G401.6 (cell line): Measurements from ENCODE around the gene BSG.

Experiments used
- FAIRE-seq: peaks from 2 replicates; lab custom pipeline; 2012; peaks lifted over from hg19 to GRCh38; lab: Jason Lieb, UNC

BSG gene

GRCh38 chr19:572140-572742 is at the start of gene BSG:
Gene BSG (plus strand): TSS chr19:572596. CDS start chr19:572635, 39 bp downstream.
- no peak for FAIRE-seq

GRCh38 chr19:522726-523125 is 49.7 kb upstream of the BSG start:
- FAIRE-seq: no peak

GRCh38 chr19:524062-524674 is 48.2 kb upstream of the BSG start:
- FAIRE-seq: no peak

- no peak for FAIRE-seq
These were observed 47.4 kb upstream of the BSG start for GRCh38 chr19:525029-525428.

- no peak for FAIRE-seq
These were observed 46.5 kb upstream of the BSG start for GRCh38 chr19:525857-526419.

- FAIRE-seq: no peak
These were observed 42.0 kb upstream of the BSG start for GRCh38 chr19:530134-531008.

- FAIRE-seq: no peak
These were observed 41.2 kb upstream of the BSG start for GRCh38 chr19:531009-531752.

- FAIRE-seq: no peak
These were observed 40.4 kb upstream of the BSG start, which contains the start of gene CDC34 for GRCh38 chr19:531753-532560. Gene CDC34 (plus strand): TSS chr19:531760. CDS start chr19:531932, 172 bp downstream.

GRCh38 chr19:532561-533363 is 39.6 kb upstream of the BSG start:
- FAIRE-seq: no peak

- FAIRE-seq: no peak
These were observed 38.9 kb upstream of the BSG start for GRCh38 chr19:533364-534058.

- FAIRE-seq: no peak
These were observed 38.3 kb upstream of the BSG start for GRCh38 chr19:534088-534487.

GRCh38 chr19:535017-535835 is 37.2 kb upstream of the BSG start:
- no peak for FAIRE-seq

- no peak for FAIRE-seq
These were observed 36.1 kb upstream of the BSG start for GRCh38 chr19:536031-536880.

- FAIRE-seq: no peak
These were observed 35.5 kb upstream of the BSG start for GRCh38 chr19:536881-537404.

- no peak for FAIRE-seq
These were observed 33.6 kb upstream of the BSG start for GRCh38 chr19:538641-539428.

GRCh38 chr19:539429-540030 is 32.9 kb upstream of the BSG start:
- FAIRE-seq: no peak
